ENCODE measurements around the gene TMPRSS4.

TMPRSS4 gene

GRCh38 chr11:118149493-118149892, 72.6 kb downstream of the TMPRSS4 start:
- Histone ChIP-seq H3K4me1 (ENCODE audit: control insufficient read depth, insufficient read depth, low read length, unreplicated experiment) (no peaks in the 10 kb centered on the region), H3K27ac (ENCODE audit: low read depth, low read length) (no peak overlapping the region), H3K4me3 (ENCODE audit: low read depth, low read length) (no peak overlapping the region), H2AFZ (ENCODE audit: low read length, unreplicated experiment) (no peak overlapping the region), H3K79me2 (ENCODE audit: control insufficient read depth, insufficient read depth, low read length, unreplicated experiment) (no peaks in the 10 kb centered on the region), H3K36me3 (ENCODE audit: insufficient read depth, low read length) (no peaks in the 10 kb centered on the region), H3K27me3 (ENCODE audit: insufficient read depth, low read length) (peaks cover 97% of the 10 kb centered on the region)

GRCh38 chr11:118151431-118151830, 74.6 kb downstream of the TMPRSS4 start:
- Histone ChIP-seq H3K79me2 (ENCODE audit: control insufficient read depth, insufficient read depth, low read length, unreplicated experiment) (no peaks in the 10 kb centered on the region), H3K27me3 (ENCODE audit: insufficient read depth, low read length) (peaks cover 99% of the 10 kb centered on the region), H3K4me3 (ENCODE audit: low read depth, low read length) (no peak overlapping the region), H2AFZ (ENCODE audit: low read length, unreplicated experiment) (no peak overlapping the region), H3K27ac (ENCODE audit: low read depth, low read length) (no peak overlapping the region), H3K4me1 (ENCODE audit: control insufficient read depth, insufficient read depth, low read length, unreplicated experiment) (no peaks in the 10 kb centered on the region), H3K36me3 (ENCODE audit: insufficient read depth, low read length) (no peaks in the 10 kb centered on the region)

GRCh38 chr11:118152020-118152551, 75.2 kb downstream of the TMPRSS4 start:
- Histone ChIP-seq H3K27ac (ENCODE audit: low read depth, low read length) (no peak overlapping the region), H2AFZ (ENCODE audit: low read length, unreplicated experiment) (no peak overlapping the region), H3K79me2 (ENCODE audit: control insufficient read depth, insufficient read depth, low read length, unreplicated experiment) (no peaks in the 10 kb centered on the region), H3K27me3 (ENCODE audit: insufficient read depth, low read length) (peaks cover 99% of the 10 kb centered on the region), H3K4me3 (ENCODE audit: low read depth, low read length) (peak overlapping the region; percentile 77), H3K4me1 (ENCODE audit: control insufficient read depth, insufficient read depth, low read length, unreplicated experiment) (no peaks in the 10 kb centered on the region), H3K36me3 (ENCODE audit: insufficient read depth, low read length) (no peaks in the 10 kb centered on the region)

- Histone ChIP-seq H2AFZ (ENCODE audit: low read length, unreplicated experiment) (peak within 1 kb of the TSS; percentile 90), H3K27me3 (ENCODE audit: insufficient read depth, low read length) (peaks cover 99% of the 10 kb centered on the region), H3K4me3 (ENCODE audit: low read depth, low read length) (peak within 1 kb of the TSS; percentile 77)
These were observed 75.9 kb downstream of the TMPRSS4 start, which contains the start of gene SCN4B for GRCh38 chr11:118152552-118153471. Gene SCN4B, minus strand, starts transcription at chr11:118152823. Its CDS starts 150 bp downstream, at chr11:118152673.

GRCh38 chr11:118153516-118153915, 76.6 kb downstream of the TMPRSS4 start:
- Histone ChIP-seq H3K27me3 (ENCODE audit: insufficient read depth, low read length) (peaks cover 99% of the 10 kb centered on the region), H3K4me3 (ENCODE audit: low read depth, low read length) (no peak overlapping the region)

More at GRCh38 chr11:118152552-118153471, 75.9 kb downstream of the TMPRSS4 start, which contains the start of gene SCN4B:
- Histone ChIP-seq H3K27ac (ENCODE audit: low read depth, low read length) (no peak within 1 kb of the TSS), H3K36me3 (ENCODE audit: insufficient read depth, low read length) (no peaks in the 10 kb centered on the region), H3K79me2 (ENCODE audit: control insufficient read depth, insufficient read depth, low read length, unreplicated experiment) (no peaks in the 10 kb centered on the region), H3K4me1 (ENCODE audit: control insufficient read depth, insufficient read depth, low read length, unreplicated experiment) (no peaks in the 10 kb centered on the region)

GRCh38 chr11:118153976-118154375, 77.1 kb downstream of the TMPRSS4 start:
- Histone ChIP-seq H3K27me3 (ENCODE audit: insufficient read depth, low read length) (peaks cover 99% of the 10 kb centered on the region), H3K27ac (ENCODE audit: low read depth, low read length) (no peak overlapping the region), H3K79me2 (ENCODE audit: control insufficient read depth, insufficient read depth, low read length, unreplicated experiment) (no peaks in the 10 kb centered on the region), H3K4me3 (ENCODE audit: low read depth, low read length) (no peak overlapping the region), H3K4me1 (ENCODE audit: control insufficient read depth, insufficient read depth, low read length, unreplicated experiment) (no peaks in the 10 kb centered on the region), H2AFZ (ENCODE audit: low read length, unreplicated experiment) (no peak overlapping the region), H3K36me3 (ENCODE audit: insufficient read depth, low read length) (no peaks in the 10 kb centered on the region)

More at GRCh38 chr11:118153516-118153915, 76.6 kb downstream of the TMPRSS4 start:
- no peaks in the 10 kb centered on the region for H3K4me1 ChIP-seq (ENCODE audit: control insufficient read depth, insufficient read depth, low read length, unreplicated experiment)
- no peaks in the 10 kb centered on the region for H3K79me2 ChIP-seq (ENCODE audit: control insufficient read depth, insufficient read depth, low read length, unreplicated experiment)
- no peaks in the 10 kb centered on the region for H3K36me3 ChIP-seq (ENCODE audit: insufficient read depth, low read length)
- no peak overlapping the region for H2AFZ ChIP-seq (ENCODE audit: low read length, unreplicated experiment)
- no peak overlapping the region for H3K27ac ChIP-seq (ENCODE audit: low read depth, low read length)

- no peak overlapping the region for H3K4me3 ChIP-seq (ENCODE audit: low read depth, low read length)
- no peaks in the 10 kb centered on the region for H3K4me1 ChIP-seq (ENCODE audit: control insufficient read depth, insufficient read depth, low read length, unreplicated experiment)
- H3K36me3 ChIP-seq (ENCODE audit: insufficient read depth, low read length), result no peaks in the 10 kb centered on the region
- H3K27me3 ChIP-seq (ENCODE audit: insufficient read depth, low read length), result peaks cover 99% of the 10 kb centered on the region
- no peaks in the 10 kb centered on the region for H3K79me2 ChIP-seq (ENCODE audit: control insufficient read depth, insufficient read depth, low read length, unreplicated experiment)
- H2AFZ ChIP-seq (ENCODE audit: low read length, unreplicated experiment), result no peak overlapping the region
- no peak overlapping the region for H3K27ac ChIP-seq (ENCODE audit: low read depth, low read length)
These were observed 77.8 kb downstream of the TMPRSS4 start for GRCh38 chr11:118154641-118155040.

GRCh38 chr11:118155776-118156530, 79.1 kb downstream of the TMPRSS4 start:
- H3K27me3 ChIP-seq (ENCODE audit: insufficient read depth, low read length), result peaks cover 98% of the 10 kb centered on the region
- H2AFZ ChIP-seq (ENCODE audit: low read length, unreplicated experiment), result no peak overlapping the region
- no peaks in the 10 kb centered on the region for H3K79me2 ChIP-seq (ENCODE audit: control insufficient read depth, insufficient read depth, low read length, unreplicated experiment)
- no peaks in the 10 kb centered on the region for H3K4me1 ChIP-seq (ENCODE audit: control insufficient read depth, insufficient read depth, low read length, unreplicated experiment)
- no peak overlapping the region for H3K4me3 ChIP-seq (ENCODE audit: low read depth, low read length)
- H3K36me3 ChIP-seq (ENCODE audit: insufficient read depth, low read length), result no peaks in the 10 kb centered on the region
- no peak overlapping the region for H3K27ac ChIP-seq (ENCODE audit: low read depth, low read length)

- peaks cover 98% of the 10 kb centered on the region for H3K27me3 ChIP-seq (ENCODE audit: insufficient read depth, low read length)
- H3K36me3 ChIP-seq (ENCODE audit: insufficient read depth, low read length), result no peaks in the 10 kb centered on the region
- no peak overlapping the region for H3K27ac ChIP-seq (ENCODE audit: low read depth, low read length)
- H3K4me3 ChIP-seq (ENCODE audit: low read depth, low read length), result no peak overlapping the region
- no peak overlapping the region for H2AFZ ChIP-seq (ENCODE audit: low read length, unreplicated experiment)
- H3K4me1 ChIP-seq (ENCODE audit: control insufficient read depth, insufficient read depth, low read length, unreplicated experiment), result no peaks in the 10 kb centered on the region
- H3K79me2 ChIP-seq (ENCODE audit: control insufficient read depth, insufficient read depth, low read length, unreplicated experiment), result no peaks in the 10 kb centered on the region
These were observed 79.8 kb downstream of the TMPRSS4 start for GRCh38 chr11:118156531-118157185.
